CD4-positive, alpha-beta T cell treated with Interferon alpha-2 for 1 hour (primary cell): ENCODE results near the gene GAK.

Experiments used
- DNase-seq, 2 donors: peaks; one replicate each; pipeline ENCODE4 v3.0.0-alpha.2; 2020 to 2022

GAK gene

GRCh38 chr4:906339-907102 is 25.6 kb downstream of the GAK start:
- DNase-seq, result no peak

GRCh38 chr4:905485-906338 is 26.4 kb downstream of the GAK start:
- no peak for DNase-seq

- no peak for DNase-seq
Measured at GRCh38 chr4:903066-904046, 28.8 kb downstream of the GAK start.

- no peak for DNase-seq
Measured at GRCh38 chr4:901192-901910, 30.8 kb downstream of the GAK start.

GRCh38 chr4:900721-901120 is 31.4 kb downstream of the GAK start:
- no peak for DNase-seq

- no peak for DNase-seq
Measured at GRCh38 chr4:900073-900472, 32.0 kb downstream of the GAK start.

- DNase-seq, result no peak
Measured at GRCh38 chr4:899556-899906, 32.6 kb downstream of the GAK start.

- DNase-seq, result no peak
Measured at GRCh38 chr4:898869-899555, 33.1 kb downstream of the GAK start.

GRCh38 chr4:898123-898522 is 34.0 kb downstream of the GAK start:
- DNase-seq, result no peak

- no peak for DNase-seq
Measured at GRCh38 chr4:896630-897029, 35.5 kb downstream of the GAK start.

- DNase-seq, result no peak
Measured at GRCh38 chr4:896216-896615, 35.9 kb downstream of the GAK start.

GRCh38 chr4:895596-895995 is 36.5 kb downstream of the GAK start:
- DNase-seq, result no peak

GRCh38 chr4:893995-894705 is 38.0 kb downstream of the GAK start:
- no peak for DNase-seq

GRCh38 chr4:893276-893994 is 38.7 kb downstream of the GAK start:
- DNase-seq, result no peak

- DNase-seq, result no peak
Measured at GRCh38 chr4:892780-893179, 39.3 kb downstream of the GAK start.

GRCh38 chr4:891747-892146 is 40.4 kb downstream of the GAK start:
- peak in 1 of 2 donors; percentile 16 for DNase-seq

GRCh38 chr4:890036-890695 is 42.0 kb downstream of the GAK start:
- no peak for DNase-seq

- DNase-seq, result no peak
Measured at GRCh38 chr4:889516-889915, 42.6 kb downstream of the GAK start.

GRCh38 chr4:888029-888428 is 44.1 kb downstream of the GAK start:
- no peak for DNase-seq
